HepG2 (cell line): ENCODE data around the gene CREG2. TPM values are rescaled to one million over a fixed set of nuclear protein-coding genes. Genes with fewer than 3 reads are reported as not detected.

Source experiments
- MLLT10 ChIP-seq: sonication (generic); formaldehyde crosslinking; IDR thresholded peaks from 2 replicates; pipeline ENCODE4 v1.4.0; 2020; ENCODE audit warnings: missing genetic modification reagents
- NONO ChIP-seq, 2 experiments: fragments of 450-650 bp in 1 of 2; sonication (generic) in 1 of 2; formaldehyde crosslinking in 1 of 2; IDR thresholded peaks in 1 of 2; conservative IDR thresholded peaks in 1 of 2; 2 replicates each; pipeline versions ENCODE4 v1.6.1 to v1.8.0; 2017 to 2022; ENCODE audit warnings: mild to moderate bottlenecking in 1 of 2, missing genetic modification reagents in 1 of 2, moderate library complexity in 1 of 2
- PRMT3 ChIP-seq: sonication (generic); formaldehyde crosslinking; IDR thresholded peaks from 2 replicates; pipeline ENCODE4 v1.8.1; 2022; ENCODE audit warnings: low read depth, mild to moderate bottlenecking, moderate library complexity, missing genetic modification reagents, borderline replicate concordance
- REL ChIP-seq: sonication (generic); formaldehyde crosslinking; conservative IDR thresholded peaks from 2 replicates; pipeline ENCODE4 v1.8.0; 2022; ENCODE audit warnings: mild to moderate bottlenecking, missing genetic modification reagents, moderate library complexity
- TAF1 ChIP-seq: sonication (generic); formaldehyde crosslinking; IDR thresholded peaks from 2 replicates; pipeline ENCODE4 v1.4.0; 2020; ENCODE audit warnings: missing genetic modification reagents
- TBL1XR1 ChIP-seq: fragments of 150-350 bp; IDR thresholded peaks from 2 replicates; pipeline ENCODE4 v1.6.1; 2014; ENCODE audit warnings: borderline replicate concordance, low read length; ENCODE audit not compliant: partially characterized antibody
- TRIM24 ChIP-seq: sonication (generic); formaldehyde crosslinking; IDR thresholded peaks from 2 replicates; pipeline ENCODE4 v1.8.0; 2022; ENCODE audit warnings: mild to moderate bottlenecking, missing genetic modification reagents
- ZFP82 ChIP-seq: sonication (generic); formaldehyde crosslinking; IDR thresholded peaks from 2 replicates; pipeline ENCODE4 v1.5.1; 2020; ENCODE audit warnings: mild to moderate bottlenecking, missing genetic modification reagents, borderline replicate concordance
- ZFP90 ChIP-seq: sonication (generic); formaldehyde crosslinking; IDR thresholded peaks from 2 replicates; pipeline ENCODE4 v1.8.0; 2022; ENCODE audit warnings: missing genetic modification reagents, mild to moderate bottlenecking, inconsistent platforms, borderline replicate concordance
- ZMAT3 ChIP-seq: sonication (generic); formaldehyde crosslinking; conservative IDR thresholded peaks from 2 replicates; pipeline ENCODE4 v1.7.0; 2021; ENCODE audit warnings: missing genetic modification reagents
- ZNF24 ChIP-seq: fragments of 450-650 bp; IDR thresholded peaks from 2 replicates; pipeline ENCODE4 v1.6.1; 2017; ENCODE audit warnings: antibody characterized with exemption, mild to moderate bottlenecking
- ZNF343 ChIP-seq: sonication (generic); formaldehyde crosslinking; IDR thresholded peaks from 2 replicates; pipeline ENCODE4 v1.4.0; 2020; ENCODE audit warnings: mild to moderate bottlenecking, missing genetic modification reagents
- ZNF850 ChIP-seq: sonication (generic); formaldehyde crosslinking; conservative IDR thresholded peaks from 2 replicates; pipeline ENCODE4 v1.9.0; 2021; ENCODE audit warnings: mild to moderate bottlenecking, missing genetic modification reagents
- polyA plus RNA-seq, 8 experiments: library from polyadenylated mRNA; depleted of rRNA in 3 of 8; stranded (reverse) in 7 of 8; unstranded in 1 of 8; fragments of >200 nt; fragmentation: Illumina TruSeq in 4 of 8; extraction: Trizol in 4 of 8; gene quantifications; 2 replicates each; pipeline versions ENCODE4 v1.2.1 to v1.2.3, GENCODE V29; 2011 to 2016; ENCODE audit warnings: low read depth in 4 of 8, missing spikeins in 1 of 8, mixed read lengths in 1 of 8; ENCODE audit not compliant: insufficient read depth in 1 of 8
- total RNA-seq, 5 experiments: library from RNA; depleted of rRNA; stranded (reverse); fragments of >200 nt; fragmentation: Illumina TruSeq; extraction: Trizol; gene quantifications; 2 replicates each; pipeline ENCODE4 v1.2.3, GENCODE V29; 2016; ENCODE audit warnings: low read depth in 1 of 5
- TF ChIP-seq, protein P1 (sequence below): sonication (generic); formaldehyde crosslinking; IDR thresholded peaks from 2 replicates; pipeline ENCODE4 v1.4.0; 2020; ENCODE audit warnings: mild to moderate bottlenecking, missing genetic modification reagents
- TF ChIP-seq, protein P2 (sequence below): IDR thresholded peaks from 2 replicates; pipeline ENCODE4 v1.6.1; 2016; ENCODE audit warnings: mild to moderate bottlenecking
- TF ChIP-seq, protein P3 (sequence below): sonication (generic); formaldehyde crosslinking; IDR thresholded peaks from 2 replicates; pipeline ENCODE4 v1.9.0; 2021; ENCODE audit warnings: missing genetic modification reagents, borderline replicate concordance

CREG2 gene
- total and polyA plus RNA-seq, 2 of the 13 experiments (the other 11 are each of a cell fraction or from before 2014, with no cell fraction given) = 0.18 to 0.26 TPM

DNA sequence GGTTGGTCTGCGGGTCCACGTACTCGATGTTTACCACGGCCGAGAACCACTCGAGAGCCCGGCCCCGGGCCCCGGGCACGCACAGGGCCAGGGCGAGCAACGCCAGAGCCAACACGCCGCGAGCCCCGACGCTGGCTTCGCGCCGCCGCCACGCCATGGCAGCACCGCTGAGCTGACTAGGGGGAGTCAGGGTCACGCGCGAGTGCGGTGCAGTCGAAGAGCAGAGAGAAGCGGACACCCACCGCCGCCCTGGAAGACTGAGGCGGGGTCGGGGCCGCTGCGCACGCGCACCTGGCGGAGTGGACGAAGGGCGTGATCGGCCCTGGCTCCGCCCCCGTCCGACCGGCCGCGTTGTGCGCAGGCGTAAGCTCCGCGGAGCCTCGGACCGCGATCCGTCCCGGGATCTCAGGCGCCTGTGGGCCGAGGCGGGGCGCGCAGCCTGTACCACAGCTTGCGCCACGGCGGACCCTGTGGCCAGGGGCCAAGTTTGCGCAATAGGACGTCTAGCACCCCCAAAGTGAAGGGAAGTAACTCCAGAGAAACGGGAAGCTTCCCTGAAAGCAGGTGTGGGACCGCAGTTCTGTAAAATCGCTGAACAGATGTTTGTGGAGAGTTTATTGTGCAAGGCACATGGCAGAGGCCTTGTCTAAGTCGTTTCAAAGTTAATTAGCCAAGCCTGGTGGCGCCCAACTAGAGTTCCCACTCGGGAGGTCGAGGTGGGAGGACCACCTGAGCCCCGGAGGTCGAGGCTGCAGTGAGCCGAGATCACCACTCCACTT, 78.7 kb downstream of the CREG2 start, which contains the start of gene RNF149 (continued):
- TF ChIP-seq, protein P1, sequence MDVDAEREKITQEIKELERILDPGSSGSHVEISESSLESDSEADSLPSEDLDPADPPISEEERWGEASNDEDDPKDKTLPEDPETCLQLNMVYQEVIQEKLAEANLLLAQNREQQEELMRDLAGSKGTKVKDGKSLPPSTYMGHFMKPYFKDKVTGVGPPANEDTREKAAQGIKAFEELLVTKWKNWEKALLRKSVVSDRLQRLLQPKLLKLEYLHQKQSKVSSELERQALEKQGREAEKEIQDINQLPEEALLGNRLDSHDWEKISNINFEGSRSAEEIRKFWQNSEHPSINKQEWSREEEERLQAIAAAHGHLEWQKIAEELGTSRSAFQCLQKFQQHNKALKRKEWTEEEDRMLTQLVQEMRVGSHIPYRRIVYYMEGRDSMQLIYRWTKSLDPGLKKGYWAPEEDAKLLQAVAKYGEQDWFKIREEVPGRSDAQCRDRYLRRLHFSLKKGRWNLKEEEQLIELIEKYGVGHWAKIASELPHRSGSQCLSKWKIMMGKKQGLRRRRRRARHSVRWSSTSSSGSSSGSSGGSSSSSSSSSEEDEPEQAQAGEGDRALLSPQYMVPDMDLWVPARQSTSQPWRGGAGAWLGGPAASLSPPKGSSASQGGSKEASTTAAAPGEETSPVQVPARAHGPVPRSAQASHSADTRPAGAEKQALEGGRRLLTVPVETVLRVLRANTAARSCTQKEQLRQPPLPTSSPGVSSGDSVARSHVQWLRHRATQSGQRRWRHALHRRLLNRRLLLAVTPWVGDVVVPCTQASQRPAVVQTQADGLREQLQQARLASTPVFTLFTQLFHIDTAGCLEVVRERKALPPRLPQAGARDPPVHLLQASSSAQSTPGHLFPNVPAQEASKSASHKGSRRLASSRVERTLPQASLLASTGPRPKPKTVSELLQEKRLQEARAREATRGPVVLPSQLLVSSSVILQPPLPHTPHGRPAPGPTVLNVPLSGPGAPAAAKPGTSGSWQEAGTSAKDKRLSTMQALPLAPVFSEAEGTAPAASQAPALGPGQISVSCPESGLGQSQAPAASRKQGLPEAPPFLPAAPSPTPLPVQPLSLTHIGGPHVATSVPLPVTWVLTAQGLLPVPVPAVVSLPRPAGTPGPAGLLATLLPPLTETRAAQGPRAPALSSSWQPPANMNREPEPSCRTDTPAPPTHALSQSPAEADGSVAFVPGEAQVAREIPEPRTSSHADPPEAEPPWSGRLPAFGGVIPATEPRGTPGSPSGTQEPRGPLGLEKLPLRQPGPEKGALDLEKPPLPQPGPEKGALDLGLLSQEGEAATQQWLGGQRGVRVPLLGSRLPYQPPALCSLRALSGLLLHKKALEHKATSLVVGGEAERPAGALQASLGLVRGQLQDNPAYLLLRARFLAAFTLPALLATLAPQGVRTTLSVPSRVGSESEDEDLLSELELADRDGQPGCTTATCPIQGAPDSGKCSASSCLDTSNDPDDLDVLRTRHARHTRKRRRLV (CRISPR knock-in tag) = peak; percentile 96
- TF ChIP-seq ZNF24 = no peak
- TF ChIP-seq ZNF343 = peak; percentile 98
- TF ChIP-seq NONO (IDR thresholded peaks at IDR 0.05) = no peak
- peak; percentile 98 for TF ChIP-seq NONO (CRISPR knock-in tag; conservative IDR thresholded peaks at IDR 0.05)
- TF ChIP-seq REL = 0 out of 2 replicates have a peak, but pooled peaks have one; percentile 83
- TF ChIP-seq ZFP82 (CRISPR knock-in tag) = peak; percentile 70; the same call in 1 of the 2 replicates
- TF ChIP-seq, protein P2, sequence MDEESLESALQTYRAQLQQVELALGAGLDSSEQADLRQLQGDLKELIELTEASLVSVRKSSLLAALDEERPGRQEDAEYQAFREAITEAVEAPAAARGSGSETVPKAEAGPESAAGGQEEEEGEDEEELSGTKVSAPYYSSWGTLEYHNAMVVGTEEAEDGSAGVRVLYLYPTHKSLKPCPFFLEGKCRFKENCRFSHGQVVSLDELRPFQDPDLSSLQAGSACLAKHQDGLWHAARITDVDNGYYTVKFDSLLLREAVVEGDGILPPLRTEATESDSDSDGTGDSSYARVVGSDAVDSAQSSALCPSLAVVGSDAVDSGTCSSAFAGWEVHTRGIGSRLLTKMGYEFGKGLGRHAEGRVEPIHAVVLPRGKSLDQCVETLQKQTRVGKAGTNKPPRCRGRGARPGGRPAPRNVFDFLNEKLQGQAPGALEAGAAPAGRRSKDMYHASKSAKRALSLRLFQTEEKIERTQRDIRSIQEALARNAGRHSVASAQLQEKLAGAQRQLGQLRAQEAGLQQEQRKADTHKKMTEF (CRISPR knock-in tag) = peak; percentile 92
- TF ChIP-seq TBL1XR1 = no peak
- TF ChIP-seq, protein P3, sequence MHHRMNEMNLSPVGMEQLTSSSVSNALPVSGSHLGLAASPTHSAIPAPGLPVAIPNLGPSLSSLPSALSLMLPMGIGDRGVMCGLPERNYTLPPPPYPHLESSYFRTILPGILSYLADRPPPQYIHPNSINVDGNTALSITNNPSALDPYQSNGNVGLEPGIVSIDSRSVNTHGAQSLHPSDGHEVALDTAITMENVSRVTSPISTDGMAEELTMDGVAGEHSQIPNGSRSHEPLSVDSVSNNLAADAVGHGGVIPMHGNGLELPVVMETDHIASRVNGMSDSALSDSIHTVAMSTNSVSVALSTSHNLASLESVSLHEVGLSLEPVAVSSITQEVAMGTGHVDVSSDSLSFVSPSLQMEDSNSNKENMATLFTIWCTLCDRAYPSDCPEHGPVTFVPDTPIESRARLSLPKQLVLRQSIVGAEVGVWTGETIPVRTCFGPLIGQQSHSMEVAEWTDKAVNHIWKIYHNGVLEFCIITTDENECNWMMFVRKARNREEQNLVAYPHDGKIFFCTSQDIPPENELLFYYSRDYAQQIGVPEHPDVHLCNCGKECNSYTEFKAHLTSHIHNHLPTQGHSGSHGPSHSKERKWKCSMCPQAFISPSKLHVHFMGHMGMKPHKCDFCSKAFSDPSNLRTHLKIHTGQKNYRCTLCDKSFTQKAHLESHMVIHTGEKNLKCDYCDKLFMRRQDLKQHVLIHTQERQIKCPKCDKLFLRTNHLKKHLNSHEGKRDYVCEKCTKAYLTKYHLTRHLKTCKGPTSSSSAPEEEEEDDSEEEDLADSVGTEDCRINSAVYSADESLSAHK (CRISPR knock-in tag) = no peak
- no peak for TF ChIP-seq MLLT10 (CRISPR knock-in tag)
- TF ChIP-seq ZNF850 (CRISPR knock-in tag) = peak; percentile 66; the same call in 1 of the 2 replicates
- TF ChIP-seq TAF1 (CRISPR knock-in tag) = peak; percentile 98
- peak; percentile 80; the same call in 1 of the 2 replicates for TF ChIP-seq TRIM24 (CRISPR knock-in tag)
- TF ChIP-seq ZMAT3 (CRISPR knock-in tag) = peak; percentile 92
- TF ChIP-seq PRMT3 (CRISPR knock-in tag) = no peak
- peak; percentile 96 for TF ChIP-seq ZFP90 (CRISPR knock-in tag)
